GM11168 (cell line): ENCODE measurements around the gene EIF4E1B.

Experiments
- in situ Hi-C: fragments of 300-500 bp; cut with MboI; formaldehyde crosslinking; loops from one replicate; pipeline ENCODE4 v1.12.0; 2022; ENCODE audit warnings: low sequenced_read_pairs; ENCODE audit not compliant: unreplicated experiment

EIF4E1B gene

DNA sequence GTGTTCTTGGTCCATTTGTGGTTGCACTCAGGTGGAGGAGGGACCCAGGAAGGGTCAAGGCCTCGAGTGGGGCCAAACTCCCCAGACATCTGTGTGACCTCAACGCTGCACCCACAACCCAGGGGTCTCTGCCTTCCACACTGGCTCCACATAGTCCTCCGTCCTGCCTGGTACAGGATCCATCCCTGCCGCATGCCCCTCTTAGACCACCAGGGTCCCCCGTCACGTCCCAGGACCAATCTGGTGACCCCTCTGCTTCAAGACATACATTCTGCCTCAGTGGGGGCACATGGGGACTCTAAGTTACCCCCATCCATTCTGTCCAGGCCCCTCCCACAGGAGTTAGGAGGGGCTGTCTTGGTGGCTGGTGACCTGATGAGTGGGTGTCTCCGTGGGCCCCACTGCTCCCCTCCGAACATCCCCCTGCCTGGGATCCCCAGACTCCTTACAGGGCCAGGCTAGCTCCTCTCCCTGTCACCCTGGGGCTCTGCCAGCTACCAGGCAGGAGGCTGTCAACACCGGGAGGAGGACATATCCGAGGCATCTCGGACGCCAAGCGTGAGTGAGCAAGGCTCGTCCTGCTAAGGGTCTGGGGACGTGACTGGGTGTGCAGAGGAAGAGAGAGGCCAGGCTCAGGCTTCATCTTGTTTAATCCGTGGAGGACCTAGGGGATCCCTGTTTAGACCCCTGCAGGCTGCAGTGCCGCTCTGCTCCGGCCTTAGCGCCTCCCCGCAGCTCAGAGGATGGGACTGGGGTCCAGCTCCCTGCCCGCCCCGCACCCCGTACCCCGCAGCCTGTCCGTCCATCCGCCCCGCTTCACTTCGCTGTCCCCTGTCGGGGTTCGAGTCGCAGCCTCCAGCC, 49.1 kb downstream of the EIF4E1B start:
- in situ Hi-C loops = no loop called here

DNA sequence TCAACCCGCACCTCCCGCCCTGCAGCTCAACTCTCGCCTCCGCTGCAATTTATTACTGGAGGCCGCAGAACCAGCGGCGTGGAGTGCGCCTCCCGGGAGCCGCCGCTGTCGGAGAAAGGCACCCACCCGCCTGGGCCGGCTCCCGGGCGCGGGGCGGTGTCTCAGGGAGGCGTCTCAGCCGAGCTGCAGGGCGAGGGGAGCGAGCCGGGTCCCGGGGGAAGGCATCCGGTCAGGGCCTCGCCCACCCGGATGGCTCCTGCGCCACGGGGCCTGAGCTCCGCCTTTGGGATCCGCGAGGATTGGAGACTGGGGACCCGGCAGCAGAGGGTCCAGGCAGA, 49.7 kb downstream of the EIF4E1B start:
- in situ Hi-C loops = no loop called here

- in situ Hi-C loops = no loop called here
Measured at GRCh38 chr5:176682016-176682531, 51.6 kb downstream of the EIF4E1B start.

GRCh38 chr5:176685010-176685409, 54.5 kb downstream of the EIF4E1B start:
- in situ Hi-C loops = no loop called here

- in situ Hi-C loops = no loop called here
Measured at GRCh38 chr5:176687247-176687646, 56.8 kb downstream of the EIF4E1B start.

GRCh38 chr5:176687881-176688280, 57.4 kb downstream of the EIF4E1B start:
- in situ Hi-C loops = no loop called here

- in situ Hi-C loops = no loop called here
Measured at GRCh38 chr5:176690911-176691310, 60.4 kb downstream of the EIF4E1B start.

DNA sequence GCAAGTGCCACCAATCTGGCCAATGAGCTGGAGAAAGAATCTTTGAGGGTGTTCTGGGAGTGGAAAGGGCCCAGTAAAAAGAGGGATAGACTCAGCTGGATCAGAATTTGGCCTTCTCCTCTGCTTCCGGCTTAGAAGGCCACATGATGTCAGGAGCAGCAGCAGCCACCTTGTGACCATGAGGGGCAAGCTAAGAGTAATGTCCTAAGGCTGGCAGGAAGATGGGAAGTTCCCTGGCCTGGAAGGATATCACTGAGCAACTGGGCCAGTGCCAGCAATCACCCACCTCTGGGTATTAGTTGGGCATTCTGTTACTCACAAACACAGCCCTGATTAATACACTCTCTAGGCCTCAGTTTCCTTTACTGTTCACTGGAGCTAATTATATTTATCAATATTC, 61.0 kb downstream of the EIF4E1B start:
- in situ Hi-C loops = no loop called here

GRCh38 chr5:176692326-176692725, 61.9 kb downstream of the EIF4E1B start:
- in situ Hi-C loops = no loop called here

- in situ Hi-C loops = no loop called here
Measured at GRCh38 chr5:176692839-176693476, 62.5 kb downstream of the EIF4E1B start.

- in situ Hi-C loops = no loop called here
Measured at GRCh38 chr5:176693477-176693851, 63.0 kb downstream of the EIF4E1B start.

GRCh38 chr5:176694146-176694545, 63.7 kb downstream of the EIF4E1B start:
- in situ Hi-C loops = no loop called here

DNA sequence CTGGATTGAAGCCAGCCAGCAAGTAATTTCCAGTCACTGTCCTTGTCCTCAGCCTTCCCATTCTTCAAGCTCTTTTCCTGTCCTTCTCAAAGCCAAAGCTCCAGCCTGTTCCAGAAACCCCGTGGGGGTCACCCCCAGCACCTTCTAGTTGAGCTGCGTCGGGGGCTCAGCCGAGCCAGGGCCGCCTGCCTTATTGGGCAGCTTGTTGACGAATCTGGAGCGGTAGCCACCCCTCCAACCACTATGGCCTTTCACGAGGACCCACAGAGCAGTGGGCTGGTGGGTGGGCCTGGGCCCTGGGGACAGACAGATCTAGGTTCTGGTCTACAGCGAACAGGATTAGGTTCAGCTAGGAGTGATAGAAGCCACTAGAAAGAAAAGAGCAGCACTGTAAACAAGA, 64.2 kb downstream of the EIF4E1B start:
- in situ Hi-C loops = no loop called here

- in situ Hi-C loops = no loop called here
Measured at GRCh38 chr5:176695073-176695472, 64.6 kb downstream of the EIF4E1B start.
